Measurements from ENCODE around the gene FANCF.

FANCF gene

GRCh38 chr11:22624742-22625447, 728 bp downstream of the FANCF start:
- DNase-seq, result peak; percentile 86

- no peak for DNase-seq
Observed at GRCh38 chr11:22617868-22618267, 7.8 kb downstream of the FANCF start.

- DNase-seq, result no peak
Observed at GRCh38 chr11:22603933-22604332, 21.7 kb downstream of the FANCF start.

GRCh38 chr11:22602504-22602903, 23.1 kb downstream of the FANCF start:
- DNase-seq, result no peak

- no peak for DNase-seq
Observed at GRCh38 chr11:22599458-22599857, 26.2 kb downstream of the FANCF start.

GRCh38 chr11:22597062-22597461, 28.6 kb downstream of the FANCF start:
- no peak for DNase-seq

GRCh38 chr11:22584976-22585375, 40.6 kb downstream of the FANCF start:
- no peak for DNase-seq

- DNase-seq, result no peak
Observed at GRCh38 chr11:22583963-22584492, 41.6 kb downstream of the FANCF start.

GRCh38 chr11:22582151-22582410, 43.5 kb downstream of the FANCF start:
- no peak for DNase-seq

- DNase-seq, result no peak
Observed at GRCh38 chr11:22581354-22582150, 44.1 kb downstream of the FANCF start.

- DNase-seq, result no peak
Observed at GRCh38 chr11:22577854-22578253, 47.8 kb downstream of the FANCF start.

All from NCI-H2227 treated with DMSO at 0.1 percent for 48 hours (cell line).